PC-3 (cell line): ENCODE measurements around the gene NATD1. TPM values are rescaled to one million over a fixed set of nuclear protein-coding genes. Genes with fewer than 3 reads are reported as not detected.

Experiments
- ATAC-seq: fragments of 200-7000 bp; cut with Tn5 transposase; 2 replicates; pipeline ENCODE4 v1.9.1; 2020; ENCODE audit warnings: mild to moderate bottlenecking, moderate library complexity
- BruUV-seq: library from RNA; stranded (reverse); fragments of 400-500 nt; replicated peaks from 2 replicates; lab custom pipeline; 2021; lab: Mats Ljungman, UMichigan
- CTCF ChIA-PET: fragments of 300-600 bp; sonication (Branson Sonifier 250); formaldehyde crosslinking; loops from one replicate; lab custom pipeline; 2022; ENCODE audit warnings: antibody characterized with exemption; lab: Charles Lee
- POLR2A ChIA-PET: fragments of 300-600 bp; sonication (Branson Sonifier 250); formaldehyde crosslinking; loops from one replicate; lab custom pipeline; 2022; ENCODE audit warnings: antibody characterized with exemption; ENCODE audit not compliant: unreplicated experiment; lab: Charles Lee
- DNase-seq: peaks from one replicate; pipeline ENCODE4 v3.0.0-alpha.2; 2015
- H2AFZ ChIP-seq: fragments of 300-600 bp; sonication (generic); 2 replicates; pipeline ENCODE4 v1.6.0; 2016; ENCODE audit warnings: antibody characterized with exemption, low read length
- H3F3A ChIP-seq: fragments of 300-600 bp; sonication (generic); one replicate; pipeline ENCODE4 v1.6.0; 2017; ENCODE audit warnings: antibody characterized with exemption, low read length, control low read depth, mild to moderate bottlenecking; ENCODE audit not compliant: unreplicated experiment
- H3K27ac ChIP-seq: fragments of 300-600 bp; sonication (generic); 2 replicates; pipeline ENCODE4 v1.5.1; 2016; ENCODE audit warnings: mild to moderate bottlenecking, low read length
- H3K27me3 ChIP-seq: fragments of 300-600 bp; sonication (generic); 2 replicates; pipeline ENCODE4 v1.6.1; 2016; ENCODE audit warnings: low read length, mixed read lengths
- H3K36me3 ChIP-seq: fragments of 300-600 bp; sonication (generic); 2 replicates; pipeline ENCODE4 v1.6.1; 2016; ENCODE audit warnings: low read depth, mixed run types, low read length, mixed read lengths
- H3K4me1 ChIP-seq: fragments of 300-600 bp; sonication (generic); 2 replicates; pipeline ENCODE4 v1.5.1; 2016; ENCODE audit warnings: low read length; ENCODE audit not compliant: insufficient read depth
- H3K4me2 ChIP-seq: fragments of 300-600 bp; sonication (generic); 2 replicates; pipeline ENCODE4 v1.6.0; 2016; ENCODE audit warnings: low read length
- H3K4me3 ChIP-seq: fragments of 300-600 bp; sonication (generic); 2 replicates; pipeline ENCODE4 v1.5.1; 2016; ENCODE audit warnings: mild to moderate bottlenecking, low read length, mixed read lengths
- H3K79me2 ChIP-seq: fragments of 300-600 bp; sonication (generic); 2 replicates; pipeline ENCODE4 v1.6.1; 2017; ENCODE audit warnings: low read length, mixed read lengths
- H3K9ac ChIP-seq: fragments of 300-600 bp; sonication (generic); 2 replicates; pipeline ENCODE4 v1.6.0; 2016; ENCODE audit warnings: mild to moderate bottlenecking, low read length
- H3K9me2 ChIP-seq: fragments of 300-600 bp; sonication (generic); replicated peaks from 2 replicates; pipeline ENCODE4 v1.6.1; 2016; ENCODE audit warnings: mixed run types, low read length, mixed read lengths
- H3K9me3 ChIP-seq: fragments of 300-600 bp; sonication (generic); 2 replicates; pipeline ENCODE4 v1.6.1; 2016; ENCODE audit warnings: low read length, mixed read lengths
- H4K20me1 ChIP-seq: fragments of 300-600 bp; sonication (generic); 2 replicates; pipeline ENCODE4 v1.6.1; 2016; ENCODE audit warnings: low read length, mixed read lengths
- CTCF ChIP-seq: fragments of 300-600 bp; sonication (generic); conservative IDR thresholded peaks from 2 replicates; pipeline ENCODE4 v1.5.1; 2017; ENCODE audit warnings: antibody characterized with exemption, low read depth, mild to moderate bottlenecking, low read length
- EZH2 ChIP-seq: fragments of 300-600 bp; sonication (generic); IDR thresholded peaks from one replicate; pipeline ENCODE4 v1.6.1; 2017; ENCODE audit warnings: antibody characterized with exemption, mild to moderate bottlenecking, low read length; ENCODE audit not compliant: unreplicated experiment
- EZH2phosphoT487 ChIP-seq: fragments of 300-600 bp; sonication (generic); IDR thresholded peaks from 2 replicates; pipeline ENCODE4 v1.6.1; 2018; ENCODE audit warnings: mild to moderate bottlenecking, antibody characterized with exemption, low read length, borderline replicate concordance
- intact Hi-C: fragments of 100-400 bp; cut with micrococcal nuclease; formaldehyde crosslinking; loops from 2 replicates; pipeline ENCODE4 v1.9.0; 2023
- total RNA-seq: library from RNA; depleted of rRNA; stranded (reverse); fragments of >200 nt; gene quantifications from 2 replicates; pipeline ENCODE4 v1.2.3, GENCODE V29; 2014

The NATD1 gene
- total RNA-seq, 1 experiment from 2014 or later, result 0.73 TPM

DNA sequence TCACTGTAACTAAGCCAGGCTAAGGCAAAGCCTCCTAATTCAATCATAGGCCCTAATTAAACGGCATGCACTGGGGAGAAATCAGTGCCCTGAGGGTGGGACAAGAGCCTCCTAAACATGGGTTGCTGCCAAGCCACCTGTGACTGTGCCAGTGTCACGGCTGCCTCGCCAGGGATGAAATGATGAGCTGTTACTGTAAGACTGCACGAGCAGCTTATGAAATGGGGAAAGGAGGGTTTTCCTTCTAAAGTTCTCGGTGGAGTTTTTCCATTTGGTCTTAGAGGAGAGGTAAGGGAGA is 52.0 kb downstream of the NATD1 start:
- ChIA-PET CTCF (no interaction called here), POLR2A (no interaction called here)
- ATAC-seq (no peak), DNase-seq (peak; percentile 9)
- no peaks in the 10 kb centered on the region for H3K27me3 ChIP-seq
- no peak overlapping the region for H3K4me3 ChIP-seq
- no peaks in the 10 kb centered on the region for H3F3A ChIP-seq
- peaks cover 25% of the 10 kb centered on the region for H3K36me3 ChIP-seq
- no TSS peak for BruUV-seq
- H3K79me2 ChIP-seq, result peaks cover 91% of the 10 kb centered on the region
- peaks cover 68% of the 10 kb centered on the region for H4K20me1 ChIP-seq
- H3K4me2 ChIP-seq, result no peak overlapping the region
- H3K9me2 ChIP-seq, result no peaks in the 10 kb centered on the region
- intact Hi-C loops, result no loop called here
- no peak overlapping the region for H2AFZ ChIP-seq
- no peaks in the 10 kb centered on the region for H3K9me3 ChIP-seq
- peaks cover 6% of the 10 kb centered on the region; the same call in 1 of the 2 replicates for H3K4me1 ChIP-seq
- H3K9ac ChIP-seq, result no peak overlapping the region
- no peak for TF ChIP-seq EZH2phosphoT487
- TF ChIP-seq EZH2, result no peak
- no peak for TF ChIP-seq CTCF
- H3K27ac ChIP-seq, result no peak overlapping the region

DNA sequence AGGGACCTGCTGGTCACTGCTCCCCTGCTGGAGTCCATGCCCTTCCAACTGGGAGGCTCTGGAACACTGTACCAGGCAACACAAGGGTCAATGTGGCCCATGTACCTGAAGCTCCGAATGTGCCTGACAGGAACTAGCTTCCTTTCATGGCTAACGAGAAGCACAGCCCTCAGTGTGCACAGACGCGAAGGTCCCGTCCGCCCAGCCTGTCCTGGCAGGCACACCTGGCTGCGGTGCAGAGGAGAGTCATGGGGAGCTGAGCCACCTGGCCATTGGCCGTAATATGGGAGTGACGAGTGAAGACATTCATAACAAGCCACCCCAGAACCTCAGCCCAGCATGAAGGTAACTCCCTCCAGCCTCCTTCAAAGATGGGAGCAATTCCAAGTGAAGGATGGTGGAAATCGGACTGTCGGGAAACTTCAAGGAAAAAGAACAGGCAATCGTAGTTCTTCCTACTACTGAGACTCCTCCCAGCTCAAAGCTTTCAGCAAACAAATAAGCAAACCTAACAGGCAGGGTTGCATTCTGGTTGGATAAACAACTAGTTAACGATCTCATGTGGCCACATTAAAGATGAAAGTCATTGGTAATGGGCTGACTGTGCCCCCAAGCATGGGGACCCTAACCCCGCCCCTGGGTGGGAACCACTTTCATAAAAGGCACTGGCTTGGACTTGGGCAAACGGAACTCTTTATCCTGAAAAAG is 52.5 kb downstream of the NATD1 start:
- TF ChIP-seq EZH2phosphoT487, result no peak
- TF ChIP-seq CTCF, result no peak
- no peak for TF ChIP-seq EZH2
- Histone ChIP-seq H3K27me3 (no peaks in the 10 kb centered on the region), H3K4me2 (no peak overlapping the region), H3K9me2 (no peaks in the 10 kb centered on the region), H3F3A (no peaks in the 10 kb centered on the region), H3K36me3 (peaks cover 26% of the 10 kb centered on the region), H3K4me1 (peaks cover 6% of the 10 kb centered on the region; the same call in 1 of the 2 replicates), H3K9ac (no peak overlapping the region), H3K27ac (no peak overlapping the region), H4K20me1 (peaks cover 63% of the 10 kb centered on the region), H3K9me3 (no peaks in the 10 kb centered on the region), H3K4me3 (no peak overlapping the region), H2AFZ (no peak overlapping the region), H3K79me2 (peaks cover 86% of the 10 kb centered on the region)
- ChIA-PET CTCF (no interaction called here), POLR2A (no interaction called here)
- no peak for DNase-seq
- intact Hi-C loops, result no loop called here
- BruUV-seq, result no TSS peak
- no peak for ATAC-seq

DNA sequence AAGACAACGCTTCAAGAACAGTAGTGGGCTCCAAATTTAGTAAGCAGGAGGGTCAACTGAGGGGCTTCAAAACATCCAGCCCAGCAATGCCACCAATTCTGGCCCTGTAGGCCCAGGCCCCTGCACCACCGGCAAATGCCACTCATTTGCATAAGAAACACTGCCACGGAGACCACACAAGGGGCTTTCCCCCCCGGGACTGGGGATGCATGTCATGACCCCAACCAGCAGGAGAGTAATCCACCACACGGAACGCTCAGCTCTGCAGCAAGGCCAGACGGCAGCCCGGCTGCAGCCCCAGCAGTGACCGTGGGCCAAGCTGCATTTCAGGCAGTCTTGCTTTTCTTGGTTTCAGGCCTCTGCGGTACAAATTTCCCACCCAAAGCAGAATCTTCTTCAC is 53.4 kb downstream of the NATD1 start:
- BruUV-seq, result no TSS peak
- intact Hi-C loops, result no loop called here
- Histone ChIP-seq H3K4me1 (peaks cover 6% of the 10 kb centered on the region; the same call in 1 of the 2 replicates), H3K4me3 (no peak overlapping the region), H3K9me3 (no peaks in the 10 kb centered on the region), H3K9me2 (no peaks in the 10 kb centered on the region), H2AFZ (no peak overlapping the region), H3K27ac (no peak overlapping the region), H3K27me3 (no peaks in the 10 kb centered on the region), H3K4me2 (no peak overlapping the region), H3K36me3 (peaks cover 26% of the 10 kb centered on the region), H3K9ac (no peak overlapping the region), H3F3A (no peaks in the 10 kb centered on the region), H3K79me2 (peaks cover 77% of the 10 kb centered on the region), H4K20me1 (peaks cover 54% of the 10 kb centered on the region)
- CTCF ChIA-PET, result no interaction called here
- ATAC-seq, result no peak
- no peak for DNase-seq
- POLR2A ChIA-PET, result no interaction called here
- TF ChIP-seq CTCF, result no peak
- no peak for TF ChIP-seq EZH2phosphoT487
- no peak for TF ChIP-seq EZH2
